H9 (cell line): ENCODE data around the gene SLC25A41. TPM values are rescaled to one million over a fixed set of nuclear protein-coding genes. Genes with fewer than 3 reads are reported as not detected.
A peak's percentile ranks its signal among the peaks of the same experiment; 100 is the strongest.

Source experiments
- DNase-seq: peaks from one replicate; pipeline ENCODE4 v3.0.0-alpha.2; 2017
- H2AFZ ChIP-seq: one replicate; pipeline ENCODE4 v1.6.1; 2013; ENCODE audit warnings: mild to moderate bottlenecking, low read length, control low read depth, moderate library complexity
- H2AK5ac ChIP-seq: 2 replicates; pipeline ENCODE4 v1.6.1; 2013; ENCODE audit warnings: low read length, control low read depth, mixed read lengths; ENCODE audit not compliant: insufficient read length
- H2BK120ac ChIP-seq: one replicate; pipeline ENCODE4 v1.6.1; 2013; ENCODE audit warnings: low read depth, mild to moderate bottlenecking, low read length, control low read depth, inconsistent platforms; ENCODE audit not compliant: poor library complexity, severe bottlenecking
- H2BK12ac ChIP-seq: 2 replicates; pipeline ENCODE4 v1.6.1; 2013; ENCODE audit warnings: low read length, control low read depth, mixed read lengths, low read depth; ENCODE audit not compliant: insufficient read length
- H2BK15ac ChIP-seq: 2 replicates; pipeline ENCODE4 v1.6.1; 2013; ENCODE audit warnings: low read depth, low read length, control low read depth
- H2BK20ac ChIP-seq: one replicate; pipeline ENCODE4 v1.6.1; 2013; ENCODE audit warnings: low read depth, mild to moderate bottlenecking, low read length, control low read depth, inconsistent platforms; ENCODE audit not compliant: poor library complexity, severe bottlenecking
- H2BK5ac ChIP-seq: 2 replicates; pipeline ENCODE4 v1.6.1; 2013; ENCODE audit warnings: low read length, control low read depth, mixed read lengths; ENCODE audit not compliant: insufficient read length
- H3K14ac ChIP-seq: 2 replicates; pipeline ENCODE4 v1.6.1; 2013; ENCODE audit warnings: low read length, control low read depth; ENCODE audit not compliant: insufficient read depth
- H3K18ac ChIP-seq: 2 replicates; pipeline ENCODE4 v1.6.1; 2013; ENCODE audit warnings: low read depth, mild to moderate bottlenecking, mixed read lengths, low read length, control low read depth; ENCODE audit not compliant: insufficient read length
- H3K23ac ChIP-seq: 2 replicates; pipeline ENCODE4 v1.6.1; 2013; ENCODE audit warnings: low read length, control low read depth, mixed read lengths, low read depth; ENCODE audit not compliant: insufficient read length
- H3K23me2 ChIP-seq: 2 replicates; pipeline ENCODE4 v1.6.1; 2013; ENCODE audit warnings: low read depth, mild to moderate bottlenecking, mixed read lengths, low read length, control low read depth; ENCODE audit not compliant: insufficient read length, poor library complexity, severe bottlenecking
- H3K27ac ChIP-seq: 2 replicates; pipeline ENCODE4 v1.5.1; 2013; ENCODE audit warnings: low read length, control low read depth, mixed read lengths, low read depth; ENCODE audit not compliant: insufficient read length
- H3K27me3 ChIP-seq: 2 replicates; pipeline ENCODE4 v1.6.1; 2013; ENCODE audit warnings: low read length, control low read depth, inconsistent platforms; ENCODE audit not compliant: insufficient read depth
- H3K4ac ChIP-seq: 2 replicates; pipeline ENCODE4 v1.6.1; 2013; ENCODE audit warnings: low read depth, mild to moderate bottlenecking, control low read depth, inconsistent platforms, low read length, moderate library complexity
- H3K4me1 ChIP-seq: 2 replicates; pipeline ENCODE4 v1.6.1; 2013; ENCODE audit warnings: low read length, control low read depth, inconsistent platforms; ENCODE audit not compliant: insufficient read depth
- H3K4me2 ChIP-seq: 2 replicates; pipeline ENCODE4 v1.6.1; 2013; ENCODE audit warnings: low read length, control low read depth, mixed read lengths; ENCODE audit not compliant: insufficient read length, insufficient read depth
- H3K56ac ChIP-seq: 2 replicates; pipeline ENCODE4 v1.6.1; 2013; ENCODE audit warnings: low read depth, mild to moderate bottlenecking, mixed read lengths, low read length, control low read depth; ENCODE audit not compliant: insufficient read length
- H3K79me1 ChIP-seq: 2 replicates; pipeline ENCODE4 v1.6.1; 2013; ENCODE audit warnings: low read depth, mild to moderate bottlenecking, moderate library complexity, low read length, control low read depth, inconsistent platforms; ENCODE audit not compliant: insufficient read depth, poor library complexity, severe bottlenecking
- H3K79me2 ChIP-seq: 2 replicates; pipeline ENCODE4 v1.6.1; 2013; ENCODE audit warnings: low read length, control low read depth, inconsistent platforms; ENCODE audit not compliant: insufficient read depth
- H3K9ac ChIP-seq: 2 replicates; pipeline ENCODE4 v1.6.1; 2013; ENCODE audit warnings: low read length, control low read depth, mixed read lengths; ENCODE audit not compliant: insufficient read length; ENCODE audit errors: extremely low read depth
- H3K9me3 ChIP-seq: one replicate; pipeline ENCODE4 v1.6.1; 2013; ENCODE audit warnings: low read depth, low read length, inconsistent platforms; ENCODE audit not compliant: control insufficient read depth
- H3T11ph ChIP-seq: one replicate; pipeline ENCODE4 v1.6.1; 2013; ENCODE audit warnings: mild to moderate bottlenecking, low read length, control low read depth, inconsistent platforms
- H4K20me1 ChIP-seq: one replicate; pipeline ENCODE4 v1.6.1; 2013; ENCODE audit not compliant: control insufficient read depth, insufficient read length, insufficient read depth
- H4K5ac ChIP-seq: 2 replicates; pipeline ENCODE4 v1.6.1; 2013; ENCODE audit warnings: low read depth, mild to moderate bottlenecking, mixed read lengths, low read length, control low read depth; ENCODE audit not compliant: insufficient read length
- H4K8ac ChIP-seq: replicated peaks from 2 replicates; pipeline ENCODE4 v1.6.1; 2013; ENCODE audit warnings: low read length, control low read depth, mixed read lengths, low read depth; ENCODE audit not compliant: insufficient read length
- H4K91ac ChIP-seq: 2 replicates; pipeline ENCODE4 v1.6.1; 2013; ENCODE audit warnings: low read depth, mild to moderate bottlenecking, moderate library complexity, mixed read lengths, low read length, control low read depth; ENCODE audit not compliant: insufficient read length
- H3K27ac Mint-ChIP-seq, 3 experiments: 2 replicates in 2 of 3; 3 replicates in 1 of 3; pipeline ENCODE4 v1.8.0; 2020 to 2021; ENCODE audit warnings: mixed read lengths in 3 of 3, mild to moderate bottlenecking in 1 of 3, moderate library complexity in 1 of 3
- H3K27me3 Mint-ChIP-seq: 2 replicates; pipeline ENCODE4 v1.8.0; 2021; ENCODE audit warnings: low read depth, mild to moderate bottlenecking, moderate library complexity, mixed read lengths
- H3K36me3 Mint-ChIP-seq, 3 experiments: 2 replicates in 2 of 3; 3 replicates in 1 of 3; pipeline ENCODE4 v1.8.0; 2020 to 2021; ENCODE audit warnings: low read depth in 3 of 3, mixed read lengths in 3 of 3; ENCODE audit not compliant: insufficient read depth in 1 of 3
- H3K4me1 Mint-ChIP-seq, 2 experiments: 2 replicates each; pipeline ENCODE4 v1.8.0; 2020; ENCODE audit warnings: mixed read lengths in 2 of 2
- H3K4me3 Mint-ChIP-seq, 2 experiments: 2 replicates in 1 of 2; 3 replicates in 1 of 2; pipeline ENCODE4 v1.8.0; 2020 to 2021; ENCODE audit warnings: mild to moderate bottlenecking in 2 of 2, mixed read lengths in 2 of 2, moderate library complexity in 1 of 2
- H3K9me3 Mint-ChIP-seq, 2 experiments: 2 replicates in 1 of 2; 3 replicates in 1 of 2; pipeline ENCODE4 v1.8.0; 2020; ENCODE audit warnings: mild to moderate bottlenecking in 2 of 2, mixed read lengths in 2 of 2, moderate library complexity in 1 of 2
- CTCF ChIP-seq: fragments of 200-600 bp; sonication (generic); conservative IDR thresholded peaks from 3 replicates; pipeline ENCODE4 v1.8.0; 2021; ENCODE audit warnings: antibody characterized with exemption, mild to moderate bottlenecking
- WGBS: extraction: QIAGEN DNeasy Blood & Tissue Kit; methylation state at CpG from one replicate; pipeline ENCODE4 v1.1.7; 2013; ENCODE audit warnings: missing lambda C conversion rate, low lambda C conversion rate, mixed read lengths; ENCODE audit not compliant: insufficient read length; ENCODE audit errors: extremely low coverage; 5-methylcytosine and 5-hydroxymethylcytosine counted together
- total RNA-seq: library from RNA; stranded (reverse); gene quantifications from 2 replicates; pipeline ENCODE4 v1.2.1, GENCODE V29; 2021

The SLC25A41 gene
- total RNA-seq, 1 experiment from 2014 or later = 0.20 TPM

DNA sequence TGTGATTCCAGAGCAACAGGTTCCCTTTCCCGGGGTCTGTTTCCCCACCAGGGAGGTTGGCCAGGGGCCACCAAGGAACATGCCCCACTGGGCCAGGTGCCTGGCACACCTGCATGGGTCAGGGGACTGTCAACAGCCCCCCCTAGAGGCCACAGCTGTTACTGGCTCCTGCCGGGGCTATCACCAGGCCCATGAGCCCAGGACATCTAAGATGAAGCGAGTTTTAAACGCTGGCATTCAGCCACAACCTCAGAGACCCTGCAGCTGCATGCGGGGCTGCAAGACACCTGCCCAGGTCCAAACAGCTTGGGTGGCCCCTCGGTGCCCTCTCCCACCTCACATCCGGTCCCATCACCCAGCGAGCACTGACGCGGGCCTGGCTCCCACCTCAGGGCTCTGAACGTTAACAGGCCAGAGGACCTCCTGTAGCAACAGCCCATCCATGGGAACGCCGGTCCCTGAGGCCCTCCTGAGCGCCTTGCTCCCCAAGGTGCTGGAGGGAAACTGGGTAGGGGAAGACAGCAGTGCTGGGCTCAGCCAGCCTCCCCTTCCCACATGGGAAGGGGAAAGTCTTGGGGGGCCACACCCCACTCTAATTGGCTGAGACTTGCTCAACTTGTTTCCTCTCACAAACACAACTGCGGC is 21.0 kb downstream of the SLC25A41 start:
- no peak overlapping the region for H3K23ac ChIP-seq
- no peak overlapping the region for H2BK15ac ChIP-seq
- H3K4me3 Mint-ChIP-seq = peak overlapping the region in 1 of 2 experiments; percentile 42; a peak in 1 of 5 replicates
- no peak overlapping the region for H2BK12ac ChIP-seq
- H2BK120ac ChIP-seq = no peak overlapping the region
- H4K91ac ChIP-seq = no peak overlapping the region
- peaks cover 17 to 44% (median 44%) of the 10 kb centered on the region in 3 experiments; a peak in 6 of 7 replicates for H3K36me3 Mint-ChIP-seq
- peaks cover 3 to 21% of the 10 kb centered on the region in 2 experiments for H3K4me1 Mint-ChIP-seq
- no peaks in the 10 kb centered on the region for H3K23me2 ChIP-seq
- no peaks in the 10 kb centered on the region for H3K4me1 ChIP-seq
- H3K18ac ChIP-seq = no peak overlapping the region
- no peaks in the 10 kb centered on the region for H4K20me1 ChIP-seq
- no peaks in the 10 kb centered on the region for H3K27me3 Mint-ChIP-seq
- H3K27me3 ChIP-seq = no peaks in the 10 kb centered on the region
- H3K79me1 ChIP-seq = peaks cover 3% of the 10 kb centered on the region
- no CpG with 5 or more reads among the region's 15 CpGs for WGBS
- H3K56ac ChIP-seq = no peak overlapping the region
- H2BK20ac ChIP-seq = no peak overlapping the region
- no peak overlapping the region for H3K9ac ChIP-seq
- peak; percentile 95 for TF ChIP-seq CTCF
- peak; percentile 90 for DNase-seq
- H3K27ac Mint-ChIP-seq = peak overlapping the region; percentile 73 to 95 (median 80); a peak in 5 of 7 replicates
- no peak overlapping the region for H2AFZ ChIP-seq
- no peaks in the 10 kb centered on the region for H3K9me3 ChIP-seq
- no peaks in the 10 kb centered on the region for H3K79me2 ChIP-seq
- H3K9me3 Mint-ChIP-seq = no peaks in the 10 kb centered on the region; a peak in 1 of 5 replicates
- no peak overlapping the region for H3T11ph ChIP-seq
- no peak overlapping the region for H3K14ac ChIP-seq
- no peak overlapping the region for H3K4me2 ChIP-seq
- no peak overlapping the region for H4K5ac ChIP-seq
- H3K4ac ChIP-seq = no peak overlapping the region
- H2BK5ac ChIP-seq = no peak overlapping the region
- no peak overlapping the region for H2AK5ac ChIP-seq
- H3K27ac ChIP-seq = no peak overlapping the region
- H4K8ac ChIP-seq = no peak overlapping the region
